Mesenchymal stem cell (in vitro differentiated cells and primary cell): Measurements from ENCODE around the gene PPIB.

Source experiments
- DNase-seq: peaks from one replicate; pipeline ENCODE4 v3.0.0-alpha.2; 2013
- H2AFZ ChIP-seq: one replicate; pipeline ENCODE4 v1.6.1; 2013; ENCODE audit warnings: low read depth, mild to moderate bottlenecking, control low read depth, inconsistent platforms, low read length, moderate library complexity
- H2AK5ac ChIP-seq: 2 replicates; pipeline ENCODE4 v1.6.1; 2013; ENCODE audit warnings: low read length, moderate library complexity, mild to moderate bottlenecking, inconsistent platforms; ENCODE audit not compliant: severe bottlenecking
- H2BK120ac ChIP-seq: one replicate; pipeline ENCODE4 v1.6.1; 2013; ENCODE audit warnings: low read depth, mild to moderate bottlenecking, inconsistent platforms, low read length, moderate library complexity
- H2BK12ac ChIP-seq, 2 experiments: one replicate each; pipeline ENCODE4 v1.6.1; 2013; ENCODE audit warnings: inconsistent platforms in 2 of 2, low read length in 2 of 2, mild to moderate bottlenecking in 2 of 2, moderate library complexity in 2 of 2, control low read depth in 1 of 2
- H2BK15ac ChIP-seq: one replicate; pipeline ENCODE4 v1.6.1; 2013; ENCODE audit warnings: mild to moderate bottlenecking, low read depth, inconsistent platforms; ENCODE audit not compliant: poor library complexity, severe bottlenecking
- H2BK5ac ChIP-seq: 2 replicates; pipeline ENCODE4 v1.6.1; 2013; ENCODE audit warnings: low read depth, mild to moderate bottlenecking, low read length, control low read depth, inconsistent platforms; ENCODE audit not compliant: poor library complexity, severe bottlenecking
- H3K14ac ChIP-seq, 2 experiments: one replicate each; pipeline ENCODE4 v1.6.1; 2013; ENCODE audit warnings: inconsistent platforms in 2 of 2, low read length in 2 of 2, control low read depth in 1 of 2, mild to moderate bottlenecking in 1 of 2, moderate library complexity in 1 of 2
- H3K18ac ChIP-seq, 2 experiments: one replicate each; pipeline ENCODE4 v1.6.1; 2013; ENCODE audit warnings: inconsistent platforms in 2 of 2, low read length in 2 of 2, control low read depth in 1 of 2, low read depth in 1 of 2, mild to moderate bottlenecking in 1 of 2
- H3K23ac ChIP-seq, 2 experiments: one replicate each; pipeline ENCODE4 v1.6.1; 2013; ENCODE audit warnings: inconsistent platforms in 2 of 2, low read length in 2 of 2, mild to moderate bottlenecking in 2 of 2, moderate library complexity in 2 of 2, control low read depth in 1 of 2
- H3K27ac ChIP-seq: 2 replicates; pipeline ENCODE4 v1.5.1; 2013; ENCODE audit warnings: mild to moderate bottlenecking, moderate library complexity, low read length, control low read depth, inconsistent platforms; ENCODE audit not compliant: poor library complexity, severe bottlenecking
- H3K27me3 ChIP-seq, 2 experiments: 2 replicates each; pipeline versions ENCODE4 v1.6.1 to v1.7.0; 2013; ENCODE audit warnings: low read length in 2 of 2, mild to moderate bottlenecking in 2 of 2, moderate library complexity in 2 of 2, control low read depth in 1 of 2, inconsistent platforms in 1 of 2; ENCODE audit not compliant: control insufficient read depth in 1 of 2, insufficient read depth in 1 of 2
- H3K36me3 ChIP-seq, 2 experiments: 2 replicates each; pipeline versions ENCODE4 v1.6.1 to v1.7.0; 2013; ENCODE audit warnings: low read length in 2 of 2, control low read depth in 1 of 2, inconsistent platforms in 1 of 2, low read depth in 1 of 2, mild to moderate bottlenecking in 1 of 2; ENCODE audit not compliant: insufficient read depth in 2 of 2, control insufficient read depth in 1 of 2
- H3K4ac ChIP-seq, 2 experiments: one replicate each; pipeline ENCODE4 v1.6.1; 2013; ENCODE audit warnings: inconsistent platforms in 2 of 2, low read length in 2 of 2, mild to moderate bottlenecking in 2 of 2, moderate library complexity in 2 of 2, control low read depth in 1 of 2, low read depth in 1 of 2
- H3K4me1 ChIP-seq: 2 replicates; pipeline ENCODE4 v1.6.1; 2013; ENCODE audit warnings: low read depth, low read length, control low read depth; ENCODE audit not compliant: control insufficient read depth, insufficient read depth
- H3K4me2 ChIP-seq: 2 replicates; pipeline ENCODE4 v1.6.1; 2013; ENCODE audit warnings: low read length, mild to moderate bottlenecking, inconsistent platforms; ENCODE audit not compliant: poor library complexity, severe bottlenecking
- H3K4me3 ChIP-seq, 2 experiments: 2 replicates each; pipeline versions ENCODE4 v1.5.1 to v1.7.0; 2013; ENCODE audit warnings: low read length in 2 of 2, mild to moderate bottlenecking in 2 of 2, control low read depth in 1 of 2, low read depth in 1 of 2; ENCODE audit not compliant: insufficient read depth in 1 of 2
- H3K79me1 ChIP-seq: replicated peaks from 2 replicates; pipeline ENCODE4 v1.6.1; 2013; ENCODE audit warnings: mild to moderate bottlenecking, control low read depth, low read length, inconsistent platforms; ENCODE audit not compliant: poor library complexity, severe bottlenecking
- H3K9ac ChIP-seq: 2 replicates; pipeline ENCODE4 v1.7.0; 2013; ENCODE audit warnings: mild to moderate bottlenecking, low read length, moderate library complexity
- H3K9me3 ChIP-seq: 2 replicates; pipeline ENCODE4 v1.7.0; 2013; ENCODE audit warnings: mild to moderate bottlenecking, low read length; ENCODE audit not compliant: control insufficient read depth
- H4K8ac ChIP-seq: one replicate; pipeline ENCODE4 v1.6.1; 2013; ENCODE audit warnings: inconsistent platforms, mild to moderate bottlenecking, low read length, moderate library complexity
- H4K91ac ChIP-seq: one replicate; pipeline ENCODE4 v1.6.1; 2013; ENCODE audit warnings: mild to moderate bottlenecking, low read length, inconsistent platforms
- WGBS: methylation state at CpG from one replicate; pipeline ENCODE4 v1.1.7; 2013; ENCODE audit warnings: mixed read lengths; 5-methylcytosine and 5-hydroxymethylcytosine counted together

Gene PPIB

DNA sequence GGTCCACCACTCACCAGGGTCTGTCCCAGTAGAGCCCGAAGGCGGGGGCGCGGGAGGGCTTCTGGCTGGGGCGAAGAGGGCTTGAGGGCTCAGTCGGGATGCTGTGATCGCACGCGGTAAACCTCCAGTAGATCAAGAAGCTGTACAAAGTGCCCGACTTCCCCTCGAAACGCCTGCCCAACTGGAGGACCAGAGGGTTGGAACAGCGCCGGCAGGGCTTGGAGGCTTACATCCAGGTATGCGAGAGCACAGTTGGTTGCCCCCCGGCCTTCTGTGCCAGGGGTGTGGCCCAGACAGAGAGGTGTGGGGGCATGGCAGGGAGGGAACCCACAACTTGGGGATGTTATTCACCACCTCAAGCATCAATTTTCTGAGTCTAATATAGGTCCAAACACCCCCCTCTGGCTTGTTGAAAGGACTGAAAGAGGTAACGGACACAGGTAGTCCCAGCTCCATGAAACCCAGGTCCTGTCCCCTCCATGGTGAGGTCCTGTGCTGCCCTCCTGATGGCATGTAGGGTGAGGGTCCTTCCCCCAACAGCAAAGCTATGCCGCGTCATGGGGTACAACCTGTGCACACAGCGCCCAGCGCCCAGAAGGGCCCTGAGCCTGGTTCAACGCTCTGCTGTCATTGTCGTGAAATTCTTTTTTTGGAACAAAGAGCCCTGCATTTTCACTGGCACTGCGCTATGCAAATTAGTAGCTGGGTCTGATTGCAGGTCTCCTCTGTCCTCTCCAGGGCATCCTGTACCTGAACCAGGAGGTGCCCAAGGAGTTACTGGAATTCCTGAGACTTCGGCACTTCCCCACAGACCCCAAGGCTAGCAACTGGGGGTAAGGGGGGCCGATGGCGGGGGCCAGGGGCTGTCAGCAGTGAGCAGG, 10.1 kb downstream of the PPIB start:
- no peak overlapping the region for H3K4ac ChIP-seq
- peak overlapping the region in 1 of 2 experiments; percentile 46 for H3K23ac ChIP-seq
- H3K4me3 ChIP-seq, result peak overlapping the region; percentile 46 to 55
- no peak overlapping the region for H3K9ac ChIP-seq
- no peak overlapping the region for H2BK5ac ChIP-seq
- H3K27me3 ChIP-seq, result peaks cover 9 to 16% of the 10 kb centered on the region in 2 experiments
- H2AFZ ChIP-seq, result no peak overlapping the region
- no peaks in the 10 kb centered on the region for H3K9me3 ChIP-seq
- no peak overlapping the region for H2AK5ac ChIP-seq
- DNase-seq, result peak; percentile 9
- peak overlapping the region; percentile 13 for H4K8ac ChIP-seq
- H2BK15ac ChIP-seq, result no peak overlapping the region
- H3K14ac ChIP-seq, result no peak overlapping the region
- H3K4me2 ChIP-seq, result peak overlapping the region; percentile 81
- H3K4me1 ChIP-seq, result peaks cover 24% of the 10 kb centered on the region
- H2BK12ac ChIP-seq, result no peak overlapping the region
- no peak overlapping the region for H3K27ac ChIP-seq
- H3K79me1 ChIP-seq, result peaks cover 2% of the 10 kb centered on the region
- H4K91ac ChIP-seq, result no peak overlapping the region
- peaks cover 35 to 38% of the 10 kb centered on the region in 2 experiments for H3K36me3 ChIP-seq
- 42% methylated on average over 26 of the region's 27 CpGs for WGBS
- no peak overlapping the region for H3K18ac ChIP-seq
- no peak overlapping the region for H2BK120ac ChIP-seq

DNA sequence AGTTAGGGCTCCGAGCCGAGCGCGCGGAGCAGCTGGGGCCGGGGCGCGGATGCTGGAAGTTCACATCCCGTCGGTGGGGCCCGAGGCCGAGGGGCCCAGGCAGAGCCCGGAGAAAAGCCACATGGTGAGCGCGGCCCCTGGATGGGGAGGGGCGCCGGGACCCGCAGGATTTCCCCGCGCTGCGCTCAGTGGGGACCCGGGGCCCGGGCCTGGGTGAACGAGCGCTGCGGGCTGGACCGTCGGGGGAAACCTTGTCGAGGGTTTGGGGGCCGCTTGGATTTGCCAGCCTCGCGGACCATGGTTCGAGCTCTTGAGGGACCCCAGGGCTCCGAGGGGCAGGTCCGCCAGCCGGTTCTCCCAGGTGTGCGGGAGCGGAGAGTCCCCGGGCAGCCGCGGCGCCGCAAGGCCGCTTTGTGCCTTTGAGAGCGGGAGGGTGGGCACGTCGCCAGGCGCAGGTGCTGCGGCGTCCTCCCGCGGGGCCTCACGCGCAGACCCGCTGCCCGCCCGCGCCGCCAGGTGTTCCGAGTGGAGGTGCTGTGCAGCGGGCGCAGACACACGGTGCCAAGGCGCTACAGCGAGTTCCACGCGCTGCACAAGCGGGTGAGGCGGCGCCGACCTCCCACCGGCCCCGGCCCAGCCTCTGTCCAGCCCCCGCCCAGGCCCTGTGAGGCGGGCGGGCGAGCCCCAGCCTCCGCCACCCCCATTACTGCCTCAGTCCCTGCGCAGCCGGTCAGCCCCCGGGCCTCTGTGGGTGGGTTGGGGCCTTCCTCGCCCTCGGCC, 10.9 kb downstream of the PPIB start, which contains the start of gene SNX22:
Gene SNX22, plus strand, starts transcription at position 5 of the 780 bp plus-strand sequence. Its CDS starts 45 bp downstream, at position 50.
- Histone ChIP-seq H3K27ac (no peak within 1 kb of the TSS), H2BK12ac (no peak within 1 kb of the TSS), H4K8ac (peak within 1 kb of the TSS; percentile 13), H2BK120ac (no peak within 1 kb of the TSS), H3K4me1 (peaks cover 28% of the 10 kb centered on the region), H3K9me3 (no peaks in the 10 kb centered on the region), H3K4me3 (peak within 1 kb of the TSS; percentile 46 to 55), H3K18ac (peak within 1 kb of the TSS in 1 of 2 experiments; percentile 76), H3K79me1 (peaks cover 2% of the 10 kb centered on the region), H2AK5ac (no peak within 1 kb of the TSS), H3K9ac (no peak within 1 kb of the TSS), H2BK5ac (no peak within 1 kb of the TSS), H3K14ac (no peak within 1 kb of the TSS), H3K4me2 (peak within 1 kb of the TSS; percentile 81), H3K4ac (no peak within 1 kb of the TSS), H4K91ac (no peak within 1 kb of the TSS), H3K27me3 (peaks cover 9 to 16% of the 10 kb centered on the region in 2 experiments), H3K36me3 (peaks cover 27 to 35% of the 10 kb centered on the region in 2 experiments), H3K23ac (peak within 1 kb of the TSS; percentile 46 to 81), H2BK15ac (peak within 1 kb of the TSS; percentile 58), H2AFZ (peak within 1 kb of the TSS; percentile 60)
- DNase-seq, result peak; percentile 16
- WGBS, result 4% methylated on average over 82 of the region's 83 CpGs

DNA sequence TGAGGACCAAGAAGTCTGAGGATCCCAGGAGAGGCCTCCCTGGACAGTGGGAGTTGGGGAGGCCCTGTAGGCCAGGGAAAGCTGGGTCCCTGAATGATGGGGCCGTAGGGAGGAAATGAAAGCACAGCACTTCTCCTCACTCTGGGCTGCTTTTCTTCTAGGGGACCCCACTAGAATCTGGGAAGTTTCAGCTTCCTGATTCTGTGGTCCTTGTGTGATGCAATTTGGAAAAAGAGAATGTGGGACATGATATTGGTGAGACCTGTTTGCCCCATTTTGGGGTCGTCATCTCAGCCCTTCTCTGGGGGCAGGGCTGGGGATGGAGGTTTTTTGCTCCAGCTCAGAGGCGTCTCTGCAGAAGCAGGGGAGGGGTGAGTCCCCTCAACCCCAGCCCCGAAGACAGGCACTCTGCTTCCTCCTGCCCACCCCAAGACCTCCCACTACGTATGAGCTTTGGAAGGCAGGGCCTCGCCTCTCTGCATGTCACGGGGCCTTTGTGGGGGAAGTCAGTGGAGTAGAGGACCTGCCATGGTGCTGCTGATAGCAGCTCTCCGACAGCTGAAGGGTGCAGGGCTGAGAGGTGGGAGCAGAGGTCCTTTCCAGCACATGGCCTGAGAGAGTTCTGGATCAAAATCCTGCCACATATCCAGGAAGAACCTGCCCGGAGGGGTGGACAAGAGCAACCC, 12.8 kb downstream of the PPIB start:
- Histone ChIP-seq H3K23ac (no peak overlapping the region), H2BK120ac (no peak overlapping the region), H3K4me3 (no peak overlapping the region), H2AK5ac (no peak overlapping the region), H3K18ac (no peak overlapping the region), H3K79me1 (no peaks in the 10 kb centered on the region), H4K91ac (no peak overlapping the region), H3K4me2 (no peak overlapping the region), H3K4ac (no peak overlapping the region), H3K4me1 (peaks cover 39% of the 10 kb centered on the region), H3K14ac (no peak overlapping the region), H2BK15ac (no peak overlapping the region), H2BK5ac (no peak overlapping the region), H3K9ac (no peak overlapping the region), H2AFZ (no peak overlapping the region), H3K27ac (no peak overlapping the region), H3K27me3 (peaks cover 9 to 16% of the 10 kb centered on the region in 2 experiments), H3K9me3 (no peaks in the 10 kb centered on the region), H3K36me3 (peaks cover 16 to 26% of the 10 kb centered on the region in 2 experiments), H4K8ac (no peak overlapping the region), H2BK12ac (no peak overlapping the region)
- no peak for DNase-seq
- 90% methylated on average over 4 of the region's 9 CpGs for WGBS
